GM12878 (cell line): ENCODE data around the gene RPE65. TPM values are rescaled to one million over a fixed set of nuclear protein-coding genes. Genes with fewer than 3 reads are reported as not detected.

Experiments
- ATAC-seq: fragments of 200-7000 bp; cut with Tn5 transposase; 3 replicates; pipeline ENCODE4 v1.9.1; 2020; ENCODE audit warnings: mild to moderate bottlenecking, moderate library complexity
- BruUV-seq: library from RNA; stranded (reverse); fragments of 400-500 nt; replicated peaks from 2 replicates; lab custom pipeline; 2021; lab: Mats Ljungman, UMichigan
- CTCF ChIA-PET: fragments of 300-600 bp; sonication (Branson Sonifier 250); formaldehyde crosslinking; extraction: SDS; loops from one replicate; lab custom pipeline; 2021; ENCODE audit warnings: inconsistent platforms; lab: Yijun Ruan, JAX
- POLR2A ChIA-PET: fragments of 350-600 bp; formaldehyde crosslinking; extraction: SDS; loops from one replicate; lab custom pipeline; 2021; ENCODE audit warnings: inconsistent platforms; lab: Charles Lee
- RAD21 ChIA-PET: fragments of 300-600 bp; sonication (Branson Sonifier 250); formaldehyde crosslinking; loops from one replicate; lab custom pipeline; 2023; ENCODE audit warnings: antibody characterized with exemption; ENCODE audit not compliant: unreplicated experiment; lab: Charles Lee
- SMC1A ChIA-PET: fragments of 300-600 bp; sonication (Branson Sonifier 250); formaldehyde crosslinking; loops from one replicate; lab custom pipeline; 2023; ENCODE audit not compliant: unreplicated experiment, uncharacterized antibody; lab: Charles Lee
- DNase-seq: peaks from one replicate; pipeline ENCODE4 v3.0.0-alpha.2; 2011; ENCODE audit warnings: low read depth, low spot score
- FAIRE-seq: peaks from 3 replicates; lab custom pipeline; 2011; peaks lifted over from hg19 to GRCh38; lab: Jason Lieb, UNC
- H2AFZ ChIP-seq: 2 replicates; pipeline ENCODE4 v1.6.0; 2011; ENCODE audit warnings: low read depth, low read length, control low read depth; ENCODE audit not compliant: control insufficient read depth
- H3K27ac ChIP-seq: 2 replicates; pipeline ENCODE4 v1.5.1; 2011; ENCODE audit warnings: control low read depth; ENCODE audit not compliant: control insufficient read depth, insufficient read depth
- H3K27me3 ChIP-seq, 2 experiments: replicated peaks in 1 of 2; 2 replicates each; pipeline versions ENCODE4 v1.6.0 to v1.6.1; 2011; ENCODE audit warnings: low read length in 1 of 2; ENCODE audit not compliant: control insufficient read depth in 2 of 2, insufficient read depth in 2 of 2
- H3K36me3 ChIP-seq, 2 experiments: 2 replicates each; pipeline ENCODE4 v1.5.1; 2011; ENCODE audit warnings: low read length in 1 of 2; ENCODE audit not compliant: control insufficient read depth in 2 of 2, insufficient read depth in 2 of 2
- H3K4me1 ChIP-seq: 2 replicates; pipeline ENCODE4 v1.6.1; 2011; ENCODE audit warnings: mild to moderate bottlenecking, low read length, moderate library complexity, mixed read lengths; ENCODE audit not compliant: control insufficient read depth, insufficient read depth
- H3K4me2 ChIP-seq: 2 replicates; pipeline ENCODE4 v1.6.0; 2011; ENCODE audit warnings: control low read depth; ENCODE audit not compliant: control insufficient read depth, insufficient read depth
- H3K4me3 ChIP-seq: fragments of 200-600 bp; sonication (generic); 2 replicates; pipeline ENCODE4 v1.5.1; 2016
- H3K79me2 ChIP-seq: 2 replicates; pipeline ENCODE4 v1.6.0; 2011; ENCODE audit warnings: low read length; ENCODE audit not compliant: control insufficient read depth, insufficient read depth
- H3K9ac ChIP-seq: 2 replicates; pipeline ENCODE4 v1.8.0; 2011; ENCODE audit warnings: low read length, control low read depth, mixed read lengths; ENCODE audit not compliant: control insufficient read depth, insufficient read depth
- H3K9me3 ChIP-seq: replicated peaks from 3 replicates; pipeline ENCODE4 v1.5.1; 2011; ENCODE audit warnings: mild to moderate bottlenecking, low read length; ENCODE audit not compliant: control insufficient read depth, insufficient read depth
- H4K20me1 ChIP-seq: 2 replicates; pipeline ENCODE4 v1.6.0; 2011; ENCODE audit not compliant: control insufficient read depth, insufficient read depth
- BHLHE40 ChIP-seq, 2 experiments: fragments of 450-650 bp in 1 of 2; IDR thresholded peaks; 2 replicates each; pipeline ENCODE4 v1.6.1; 2011 to 2017; ENCODE audit warnings: low read depth in 2 of 2, borderline replicate concordance in 1 of 2, improper control_type of control experiment in 1 of 2, low read length in 1 of 2, mild to moderate bottlenecking in 1 of 2
- BRCA1 ChIP-seq: IDR thresholded peaks from 2 replicates; pipeline ENCODE4 v1.6.1; 2011; ENCODE audit warnings: low read depth, low read length, improper control_type of control experiment
- E2F8 ChIP-seq: fragments of 450-650 bp; IDR thresholded peaks from 2 replicates; pipeline ENCODE4 v1.6.1; 2018; ENCODE audit warnings: mild to moderate bottlenecking, low read depth, moderate library complexity; ENCODE audit not compliant: partially characterized antibody
- PAX5 ChIP-seq: IDR thresholded peaks from 2 replicates; pipeline ENCODE4 v1.6.1; 2011; ENCODE audit warnings: low read depth, low read length, borderline replicate concordance
- PRDM15 ChIP-seq: fragments of 450-650 bp; formaldehyde crosslinking; IDR thresholded peaks from 2 replicates; pipeline ENCODE4 v1.4.0; 2020; ENCODE audit warnings: mild to moderate bottlenecking, moderate library complexity
- SMARCA5 ChIP-seq: fragments of 450-650 bp; IDR thresholded peaks from 2 replicates; pipeline ENCODE4 v1.6.1; 2017; ENCODE audit warnings: mild to moderate bottlenecking
- WGBS: methylation state at CpG from one replicate; pipeline ENCODE4 v1.1.6; 2016; ENCODE audit warnings: low lambda C conversion rate; ENCODE audit not compliant: insufficient replicate concordance, insufficient coverage; ENCODE audit errors: missing lambda C conversion rate; 5-methylcytosine and 5-hydroxymethylcytosine counted together
- in situ Hi-C: fragments of 300-500 bp; cut with MboI; formaldehyde crosslinking; loops from 9 replicates; pipeline ENCODE4 v1.14.3; 2018; ENCODE audit warnings: mixed read lengths
- intact Hi-C: fragments of 100-400 bp; cut with micrococcal nuclease; formaldehyde crosslinking; loops from one replicate; pipeline ENCODE4 v1.14.2; 2022; ENCODE audit not compliant: unreplicated experiment
- polyA plus RNA-seq, 11 experiments: library from polyadenylated mRNA; depleted of rRNA in 4 of 11; unstranded in 6 of 11; stranded (reverse) in 5 of 11; fragments of >200 nt; fragmentation: Nextera tagmentation in 4 of 11; fragmentation: Illumina TruSeq in 1 of 11; extraction: Ambion mirVana in 4 of 11; extraction: Trizol in 1 of 11; gene quantifications; 1 replicate in 1 of 11; 2 replicates in 10 of 11; pipeline versions ENCODE4 v1.2.1 to v1.2.3, GENCODE V29; 2011 to 2016; ENCODE audit warnings: inconsistent platforms in 2 of 11, missing spikeins in 2 of 11, low read depth in 1 of 11
- total RNA-seq, 4 experiments: library from RNA; depleted of rRNA in 3 of 4; stranded (reverse); fragments of >200 nt in 3 of 4; fragmentation: Illumina TruSeq in 1 of 4; extraction: Trizol in 1 of 4; gene quantifications; 2 replicates each; pipeline versions ENCODE4 v1.2.1 to v1.2.3, GENCODE V29; 2013 to 2021

The RPE65 gene
- total and polyA plus RNA-seq, 10 of the 15 experiments (the other 5 are each of a cell fraction or from before 2014, with no cell fraction given), result not detected

- TF ChIP-seq BRCA1, result no peak
- TF ChIP-seq E2F8, result no peak
- no peak for TF ChIP-seq PRDM15 (CRISPR knock-in tag)
- TF ChIP-seq SMARCA5, result no peak
- TF ChIP-seq BHLHE40 (IDR thresholded peaks at IDR 0.05; ENCODE audit: borderline replicate concordance in 1 of 2, low read depth in 2 of 2, low read length in 1 of 2), result no peak
- TF ChIP-seq PAX5, result no peak
- TF ChIP-seq, all 136 proteins: peak for 0
- H3K4me3 ChIP-seq, result no peak overlapping the region
- H3K9me3 ChIP-seq, result no peaks in the 10 kb centered on the region
- no peak overlapping the region for H3K4me2 ChIP-seq
- ChIA-PET SMC1A (interaction anchor here (0.7 to 1.0 kb wide), 3 partner anchors 11 to 883 kb away, joined by 3 to 4 read pairs (median 4); no protein-coding TSS in a partner anchor), RAD21 (no interaction called here), CTCF (interaction anchor here (0.8 to 2.6 kb wide), 4 partner anchors 9 to 37 kb away, joined by 3 to 9 read pairs (median 5); no protein-coding TSS in a partner anchor), POLR2A (no interaction called here)
- no peak for ATAC-seq
- no peaks in the 10 kb centered on the region for H3K79me2 ChIP-seq
- no peaks in the 10 kb centered on the region for H3K27me3 ChIP-seq
- 95% methylated on average over 1 of the region's 2 CpGs for whole genome bisulfite sequencing
- no peak for FAIRE-seq
- BruUV-seq, result no TSS peak
- in situ Hi-C loops, result no loop called here
- H3K4me1 ChIP-seq, result no peaks in the 10 kb centered on the region
- intact Hi-C loops, result no loop called here
- H3K27ac ChIP-seq, result no peak overlapping the region
- no peak overlapping the region for H3K9ac ChIP-seq
- H3K36me3 ChIP-seq, result peaks cover 2 to 9% of the 10 kb centered on the region in 2 experiments; a peak in 3 of 4 replicates
- DNase-seq, result no peak
- H4K20me1 ChIP-seq, result no peaks in the 10 kb centered on the region
- no peak overlapping the region for H2AFZ ChIP-seq
Observed at GRCh38 chr1:68479501-68479900, 29.7 kb upstream of the RPE65 start.
